ENCODE data around the gene HDHD5.

GRCh38 chr22:17095538-17095937 is 63.5 kb downstream of the HDHD5 start:
- TF ChIP-seq CTCF (IDR thresholded peaks at IDR 0.05 in 8 of 11, conservative IDR thresholded peaks at IDR 0.05 in 3 of 11) = no peak
- no peak for TF ChIP-seq POLR2A (IDR thresholded peaks at IDR 0.05)
- TF ChIP-seq POLR2AphosphoS5 (IDR thresholded peaks at IDR 0.05) = no peak
